Measurements from ENCODE around the gene DNAH2.
"Not testable (repeated sequence)": the region's sequence is repeated elsewhere in the genome, so short reads cannot be mapped to it uniquely, and the experiment has no call there.

Gene DNAH2

DNA sequence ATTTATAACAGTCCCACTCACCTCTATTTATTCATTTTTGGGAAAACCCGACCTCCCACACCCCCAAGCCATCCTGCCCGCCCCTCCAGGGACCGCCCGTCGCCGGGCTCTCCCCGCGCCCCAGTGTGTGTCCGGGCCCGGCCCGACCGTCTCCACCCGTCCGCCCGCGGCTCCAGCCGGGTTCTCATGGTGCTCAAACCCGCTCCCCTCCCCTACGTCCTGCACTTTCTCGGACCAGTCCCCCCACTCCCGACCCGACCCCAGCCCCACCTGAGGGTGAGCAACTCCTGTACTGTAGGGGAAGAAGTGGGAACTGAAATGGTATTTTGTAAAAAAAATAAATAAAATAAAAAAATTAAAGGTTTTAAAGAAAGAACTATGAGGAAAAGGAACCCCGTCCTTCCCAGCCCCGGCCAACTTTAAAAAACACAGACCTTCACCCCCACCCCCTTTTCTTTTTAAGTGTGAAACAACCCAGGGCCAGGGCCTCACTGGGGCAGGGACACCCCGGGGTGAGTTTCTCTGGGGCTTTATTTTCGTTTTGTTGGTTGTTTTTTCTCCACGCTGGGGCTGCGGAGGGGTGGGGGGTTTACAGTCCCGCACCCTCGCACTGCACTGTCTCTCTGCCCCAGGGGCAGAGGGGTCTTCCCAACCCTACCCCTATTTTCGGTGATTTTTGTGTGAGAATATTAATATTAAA, 136.7 kb downstream of the DNAH2 start:
- Mint-ChIP-seq H3K27ac (no peak overlapping the region), H3K4me3 (no peak overlapping the region)

DNA sequence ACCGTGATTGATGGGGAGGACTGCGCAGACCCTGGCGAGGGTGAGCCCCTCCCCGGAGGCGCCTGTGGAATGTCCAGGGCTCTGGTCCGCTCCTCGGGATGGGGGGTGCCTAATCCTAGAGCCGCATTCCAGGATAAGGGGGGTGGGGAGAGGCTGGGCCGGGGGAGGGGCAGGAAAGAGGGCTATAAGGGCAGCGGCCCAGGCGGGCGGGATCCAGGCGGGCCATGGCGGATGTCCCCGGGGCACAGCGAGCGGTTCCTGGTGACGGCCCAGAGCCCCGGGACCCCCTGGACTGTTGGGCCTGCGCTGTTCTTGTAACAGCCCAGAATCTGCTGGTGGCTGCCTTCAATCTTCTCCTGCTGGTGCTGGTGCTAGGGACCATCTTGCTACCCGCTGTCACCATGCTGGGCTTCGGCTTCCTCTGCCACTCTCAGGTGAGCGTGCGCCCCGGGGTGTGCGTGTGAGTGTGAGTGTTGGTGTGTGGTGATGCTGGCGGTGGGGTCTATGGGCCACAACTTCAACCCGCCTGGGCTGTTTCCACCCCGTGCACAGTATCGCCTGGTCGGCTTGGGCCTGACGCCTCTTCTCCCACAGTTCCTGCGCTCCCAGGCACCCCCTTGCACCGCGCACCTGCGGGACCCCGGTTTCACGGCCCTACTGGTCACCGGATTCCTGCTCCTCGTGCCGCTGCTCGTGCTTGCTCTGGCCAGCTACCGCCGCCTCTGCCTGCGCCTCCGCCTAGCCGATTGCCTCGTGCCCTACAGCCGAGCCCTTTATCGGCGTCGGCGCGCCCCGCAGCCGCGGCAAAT, 137.5 kb downstream of the DNAH2 start, which contains the start of gene TMEM88:
TSS of gene TMEM88 (plus strand) at position 216 of the 809 bp plus-strand sequence. CDS start at position 225, 9 bp downstream.
- Mint-ChIP-seq H3K4me3 (no peak within 1 kb of the TSS), H3K27ac (no peak within 1 kb of the TSS), H3K27me3 (no peaks in the 10 kb centered on the region), H3K36me3 (ENCODE audit: low read depth) (peaks cover 42% of the 10 kb centered on the region), H3K4me1 (peaks cover 32% of the 10 kb centered on the region), H3K9me3 (no peaks in the 10 kb centered on the region)
- ATAC-seq (no peak), DNase-seq (no peak)

More for the DNA sequence above, 136.7 kb downstream of the DNAH2 start:
- H3K4me1 Mint-ChIP-seq = peaks cover 39% of the 10 kb centered on the region
- ATAC-seq (no peak), DNase-seq (no peak)
- no peaks in the 10 kb centered on the region for H3K27me3 Mint-ChIP-seq
- H3K9me3 Mint-ChIP-seq = no peaks in the 10 kb centered on the region
- H3K36me3 Mint-ChIP-seq (ENCODE audit: low read depth) = peaks cover 41% of the 10 kb centered on the region

DNA sequence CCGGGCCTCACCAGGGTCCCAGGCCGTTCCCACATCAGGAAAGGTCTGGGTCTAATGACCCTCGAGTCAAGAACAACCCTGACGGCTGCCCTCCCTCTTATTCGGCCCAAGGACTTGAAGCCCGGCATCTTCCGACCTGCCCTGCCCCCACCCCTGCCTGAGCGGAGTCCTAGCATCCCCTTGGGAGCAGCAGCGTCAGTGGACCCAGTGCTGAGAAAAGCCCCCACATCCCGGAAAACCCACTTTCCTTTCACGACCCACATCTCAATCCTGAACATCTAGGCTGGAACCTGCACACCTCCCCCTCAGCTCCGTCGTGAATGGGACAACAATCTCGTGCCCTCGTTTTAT, 138.1 kb downstream of the DNAH2 start:
- no peak for DNase-seq
- Mint-ChIP-seq H3K4me3 (no peak overlapping the region), H3K36me3 (ENCODE audit: low read depth) (peaks cover 37% of the 10 kb centered on the region), H3K9me3 (no peaks in the 10 kb centered on the region), H3K27ac (no peak overlapping the region), H3K27me3 (no peaks in the 10 kb centered on the region), H3K4me1 (peaks cover 27% of the 10 kb centered on the region)
- ATAC-seq = no peak

DNA sequence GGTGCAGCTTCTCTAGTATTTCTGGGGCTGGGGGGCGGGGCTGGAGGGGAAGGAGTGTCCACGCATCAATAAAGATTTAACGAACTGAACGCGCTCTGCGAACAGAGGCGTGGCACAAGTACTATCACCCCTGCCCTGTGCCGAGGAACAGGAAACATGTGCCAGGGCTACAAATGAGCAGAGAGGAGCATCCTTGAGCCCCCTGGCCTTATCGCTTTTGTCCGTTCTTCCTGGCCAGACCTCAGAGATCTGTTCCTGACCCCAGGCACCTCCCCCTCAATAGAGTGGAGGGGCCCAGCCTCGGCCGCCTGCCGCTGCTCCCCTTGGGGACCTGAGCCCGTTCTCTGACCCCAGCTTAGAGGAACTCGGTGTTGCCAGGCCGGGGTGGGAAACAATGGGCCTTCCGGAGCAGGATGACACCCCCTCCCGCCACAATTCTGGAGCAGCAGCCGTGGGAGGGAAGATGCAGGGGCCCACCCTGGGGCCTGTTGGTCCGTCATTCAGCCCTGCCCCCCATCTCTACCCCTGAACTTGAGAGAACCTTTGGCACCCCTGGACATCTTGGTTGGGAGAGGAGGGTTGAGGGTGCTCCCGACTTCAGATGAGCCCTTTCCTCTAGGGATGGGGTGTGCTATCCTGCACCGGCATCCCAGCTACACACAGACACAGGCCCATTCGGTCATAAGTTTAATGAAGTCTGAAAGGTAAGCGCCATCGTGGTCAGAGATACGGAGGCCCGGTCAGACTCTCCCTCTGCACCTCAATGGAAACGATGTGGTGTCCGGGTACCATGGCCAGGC, 138.7 kb downstream of the DNAH2 start:
- H3K27ac Mint-ChIP-seq = no peak overlapping the region
- DNase-seq (no peak), ATAC-seq (no peak)
- no peaks in the 10 kb centered on the region for H3K9me3 Mint-ChIP-seq
- no peak overlapping the region for H3K4me3 Mint-ChIP-seq
- peaks cover 32% of the 10 kb centered on the region for H3K36me3 Mint-ChIP-seq (ENCODE audit: low read depth)
- peaks cover 21% of the 10 kb centered on the region for H3K4me1 Mint-ChIP-seq
- H3K27me3 Mint-ChIP-seq = no peaks in the 10 kb centered on the region

DNA sequence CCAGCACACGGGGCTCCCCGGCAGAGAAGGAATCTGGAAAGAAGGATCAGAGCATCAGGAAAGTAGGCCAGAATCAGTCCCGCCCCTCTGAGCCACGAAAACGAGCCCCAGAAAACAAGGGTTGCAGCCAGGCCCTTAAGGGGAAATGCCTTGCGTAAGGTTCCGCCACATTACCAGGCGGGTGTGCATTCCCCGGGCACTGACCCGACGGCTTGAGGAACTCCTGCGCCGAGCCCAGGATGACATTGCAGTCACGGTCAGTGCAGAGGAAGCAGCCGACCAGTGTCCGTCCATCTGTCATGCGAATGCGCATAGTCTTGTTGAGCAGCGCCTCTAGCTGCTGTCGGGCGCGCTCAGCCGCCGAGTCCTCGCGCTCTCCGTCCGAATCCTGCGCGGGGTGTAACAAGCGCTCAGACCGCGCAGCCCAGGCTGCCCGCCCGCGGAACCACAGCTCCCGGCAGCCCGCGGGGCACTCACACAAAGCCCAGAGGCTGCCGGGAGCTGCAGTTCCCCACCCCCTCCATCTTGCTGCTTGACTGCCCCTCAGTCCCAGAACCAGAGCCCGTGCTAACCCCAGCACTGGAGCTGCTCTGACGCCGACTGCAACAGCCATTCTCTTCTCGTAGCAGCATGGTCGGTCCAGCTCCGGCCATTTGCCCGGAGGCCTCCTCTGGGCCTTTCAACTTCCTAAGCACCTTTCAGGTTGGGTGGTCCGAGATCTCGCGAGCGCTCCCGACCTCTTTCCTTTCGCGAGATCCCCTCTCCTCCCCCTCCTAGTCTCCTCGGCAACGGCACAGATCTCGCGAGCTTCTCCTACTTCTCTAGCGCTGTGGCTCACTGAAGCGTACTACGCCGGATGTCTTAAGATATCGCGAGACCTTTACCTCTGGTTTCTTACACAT, 139.5 kb downstream of the DNAH2 start, which contains the start of gene NAA38:
TSS of gene NAA38 (minus strand) at position 749 of the 902 bp plus-strand sequence. CDS start at position 653, 96 bp downstream.
- Mint-ChIP-seq H3K27ac (no peak within 1 kb of the TSS), H3K27me3 (no peaks in the 10 kb centered on the region), H3K36me3 (ENCODE audit: low read depth) (peaks cover 30% of the 10 kb centered on the region), H3K4me3 (no peak within 1 kb of the TSS), H3K4me1 (peaks cover 14% of the 10 kb centered on the region), H3K9me3 (no peaks in the 10 kb centered on the region)
- DNase-seq (peak; percentile 91), ATAC-seq (peak; percentile 89)

DNA sequence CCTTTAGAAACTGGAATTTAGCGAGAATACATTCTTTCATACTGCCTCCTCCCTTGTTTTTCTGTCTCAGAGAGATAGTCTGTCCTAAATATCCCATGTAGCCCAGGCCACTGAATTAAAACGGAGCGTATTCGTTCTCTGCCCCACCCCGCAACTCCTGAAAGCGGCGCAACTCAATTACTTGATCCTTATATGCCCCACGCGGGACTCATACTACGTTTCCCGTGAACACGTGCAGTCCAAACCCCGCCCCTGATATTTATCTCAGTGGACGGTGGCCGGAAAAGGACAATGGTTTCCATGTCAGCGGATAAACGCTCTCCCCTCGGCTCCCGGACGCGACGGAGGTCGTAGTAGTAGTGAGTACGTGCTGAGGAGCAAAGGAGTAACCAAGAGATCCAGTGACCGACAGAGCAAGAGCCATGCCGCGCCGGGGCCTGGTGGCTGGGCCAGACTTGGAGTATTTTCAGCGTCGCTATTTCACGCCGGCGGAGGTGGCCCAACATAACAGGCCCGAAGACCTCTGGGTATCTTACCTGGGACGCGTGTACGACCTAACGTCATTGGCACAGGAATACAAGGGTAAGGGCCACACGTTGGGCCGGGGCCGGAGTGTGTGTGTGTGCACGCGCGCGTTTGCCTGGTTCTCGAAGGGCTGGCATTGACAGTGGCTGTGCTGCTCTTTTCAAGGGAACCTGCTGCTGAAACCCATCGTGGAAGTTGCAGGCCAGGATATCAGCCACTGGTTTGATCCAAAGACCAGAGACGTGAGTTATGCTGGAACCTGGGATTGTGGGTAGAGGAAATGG, 140.4 kb downstream of the DNAH2 start, which contains the start of gene CYB5D1:
TSS of gene CYB5D1 (plus strand) at position 291 of the 809 bp plus-strand sequence. CDS start at position 423, 132 bp downstream.
- ATAC-seq = peak; percentile 31
- peak; percentile 87 for DNase-seq
- H3K36me3 Mint-ChIP-seq (ENCODE audit: low read depth) = peaks cover 25% of the 10 kb centered on the region
- no peak within 1 kb of the TSS for H3K4me3 Mint-ChIP-seq
- no peak within 1 kb of the TSS for H3K27ac Mint-ChIP-seq
- no peaks in the 10 kb centered on the region for H3K9me3 Mint-ChIP-seq
- H3K27me3 Mint-ChIP-seq = no peaks in the 10 kb centered on the region
- peaks cover 12% of the 10 kb centered on the region for H3K4me1 Mint-ChIP-seq

DNA sequence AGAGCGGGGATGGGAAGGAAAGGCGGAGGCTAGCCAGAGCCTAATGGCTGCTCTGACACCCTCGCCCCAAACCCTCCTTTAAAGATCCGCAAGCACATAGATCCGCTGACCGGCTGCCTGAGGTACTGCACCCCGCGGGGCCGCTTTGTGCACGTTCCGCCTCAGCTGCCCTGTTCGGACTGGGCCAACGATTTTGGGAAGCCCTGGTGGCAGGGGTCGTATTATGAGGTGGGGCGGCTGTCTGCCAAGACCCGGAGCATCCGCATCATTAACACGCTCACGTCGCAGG, 140.9 kb downstream of the DNAH2 start:
- H3K9me3 Mint-ChIP-seq = no peaks in the 10 kb centered on the region
- peaks cover 23% of the 10 kb centered on the region for H3K36me3 Mint-ChIP-seq (ENCODE audit: low read depth)
- H3K4me3 Mint-ChIP-seq = no peak overlapping the region
- H3K27ac Mint-ChIP-seq = no peak overlapping the region
- ATAC-seq = no peak
- H3K4me1 Mint-ChIP-seq = peaks cover 12% of the 10 kb centered on the region
- no peaks in the 10 kb centered on the region for H3K27me3 Mint-ChIP-seq
- peak; percentile 52 for DNase-seq

DNA sequence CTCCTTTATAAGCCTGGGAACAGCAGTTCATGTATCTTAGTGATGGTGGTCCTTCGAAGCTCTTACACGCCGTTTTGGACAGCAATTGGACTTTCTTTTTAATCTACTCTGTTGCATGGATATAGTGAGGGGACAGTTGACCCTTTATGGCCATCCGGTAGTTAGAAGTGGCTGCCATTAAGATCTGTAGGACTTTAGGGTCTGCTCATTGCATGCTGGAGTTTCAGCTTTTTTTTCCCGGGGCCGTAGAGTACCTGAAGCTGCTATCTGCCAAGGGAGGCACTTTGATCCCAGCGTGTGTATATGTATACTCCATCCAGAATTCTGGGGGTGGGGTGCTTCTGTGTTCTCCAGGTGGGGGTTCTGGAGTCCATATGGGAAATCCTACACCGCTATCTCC, 141.5 kb downstream of the DNAH2 start:
- H3K9me3 Mint-ChIP-seq = no peaks in the 10 kb centered on the region
- ATAC-seq = no peak
- peaks cover 8% of the 10 kb centered on the region for H3K4me1 Mint-ChIP-seq
- H3K36me3 Mint-ChIP-seq (ENCODE audit: low read depth) = peaks cover 19% of the 10 kb centered on the region
- H3K27ac Mint-ChIP-seq = no peak overlapping the region
- H3K4me3 Mint-ChIP-seq = no peak overlapping the region
- no peaks in the 10 kb centered on the region for H3K27me3 Mint-ChIP-seq
- DNase-seq = no peak

DNA sequence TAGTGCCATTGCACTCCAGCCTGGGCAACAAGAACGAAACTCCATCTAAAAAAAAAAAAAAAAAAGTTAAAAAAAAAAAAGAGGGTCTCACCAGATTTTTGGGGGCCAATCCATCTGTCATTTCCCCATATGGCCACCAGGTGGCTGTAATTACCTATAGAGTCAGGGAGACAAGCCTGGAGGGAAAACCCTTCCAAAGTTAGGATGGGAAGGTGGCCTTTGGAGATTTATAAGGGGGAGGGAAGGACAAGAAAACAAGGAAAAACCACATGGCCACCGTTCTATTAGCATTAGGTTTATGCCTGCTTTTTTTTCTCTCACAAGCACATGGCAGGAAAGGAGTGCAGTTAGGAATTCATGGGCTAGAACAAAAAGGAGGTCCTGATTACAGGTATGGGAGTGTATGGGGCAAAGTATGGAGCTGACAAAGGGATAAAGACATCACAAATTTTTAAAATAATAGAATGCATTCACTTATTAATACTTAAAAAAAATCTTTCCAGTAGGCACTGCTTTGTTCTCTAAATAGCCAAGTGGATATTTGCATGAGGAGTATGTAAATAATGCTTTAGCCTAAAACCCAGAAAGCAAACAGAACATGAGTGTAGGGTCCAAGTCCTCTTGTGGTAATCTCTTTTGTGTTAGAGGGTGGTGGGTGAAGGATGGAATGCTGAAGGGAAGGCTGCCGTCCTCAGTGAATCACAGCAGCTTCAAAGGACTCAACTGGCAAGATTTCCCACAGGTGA, 145.3 kb downstream of the DNAH2 start:
- H3K4me3 Mint-ChIP-seq = no peak overlapping the region
- no peaks in the 10 kb centered on the region for H3K27me3 Mint-ChIP-seq
- peaks cover 30% of the 10 kb centered on the region for H3K36me3 Mint-ChIP-seq (ENCODE audit: low read depth)
- H3K27ac Mint-ChIP-seq = no peak overlapping the region
- peak; percentile 61 for DNase-seq
- ATAC-seq = no peak
- no peaks in the 10 kb centered on the region for H3K9me3 Mint-ChIP-seq
- peaks cover 23% of the 10 kb centered on the region for H3K4me1 Mint-ChIP-seq

DNA sequence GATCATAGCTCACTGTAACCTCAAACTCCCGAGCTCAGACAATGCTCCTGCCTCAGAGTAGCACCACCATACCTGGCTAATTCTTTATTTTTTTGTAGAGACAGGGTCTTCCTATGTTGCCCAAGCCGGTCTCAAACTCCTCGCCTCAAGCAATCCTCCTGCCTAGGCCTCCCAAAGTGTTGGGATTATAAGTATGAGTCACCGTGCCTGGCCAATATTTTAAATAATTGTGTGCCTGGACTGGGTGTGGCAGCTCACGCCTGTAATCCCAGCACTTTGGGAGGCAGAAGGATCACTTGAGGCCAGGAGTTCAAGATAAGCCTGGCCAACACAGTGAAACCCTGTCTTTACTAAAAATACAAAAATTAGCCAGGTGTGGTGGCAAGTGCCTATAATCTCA, 146.8 kb downstream of the DNAH2 start:
- ATAC-seq, H3K27ac Mint-ChIP-seq: not testable (repeated sequence)

DNA sequence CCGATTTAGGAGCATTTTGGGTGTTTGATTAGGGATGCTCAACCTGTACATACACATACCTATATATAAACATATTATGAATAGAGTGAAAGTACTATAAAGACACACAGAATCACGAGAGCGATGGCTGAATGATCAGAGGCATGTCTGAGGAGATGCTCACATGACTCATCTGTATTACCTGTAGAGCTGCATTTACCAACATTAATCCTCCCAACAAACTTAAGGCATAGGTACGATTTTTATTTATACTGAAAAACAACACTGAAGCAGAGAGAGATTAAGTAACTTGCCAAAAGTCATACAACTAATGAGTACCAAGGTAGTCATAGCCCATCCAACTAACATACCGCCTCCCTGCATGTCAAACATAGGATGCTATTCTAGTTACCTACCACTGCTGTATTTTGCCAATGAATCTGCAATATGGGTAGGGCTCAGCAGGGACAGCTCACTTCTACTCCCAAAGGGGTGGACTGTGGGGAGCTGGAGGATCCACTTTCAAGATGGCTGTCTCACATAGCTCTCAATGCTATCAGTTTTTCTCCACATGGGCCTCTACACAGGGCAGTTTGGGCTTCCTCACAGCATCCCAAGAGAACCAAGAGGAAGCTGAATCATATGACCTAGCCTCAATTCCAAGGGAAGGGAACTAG, 147.6 kb downstream of the DNAH2 start:
- Mint-ChIP-seq H3K4me3 (no peak overlapping the region), H3K27me3 (no peaks in the 10 kb centered on the region), H3K4me1 (peaks cover 34% of the 10 kb centered on the region), H3K27ac (no peak overlapping the region), H3K9me3 (no peaks in the 10 kb centered on the region), H3K36me3 (ENCODE audit: low read depth) (peaks cover 24% of the 10 kb centered on the region)
- ATAC-seq = peak; percentile 33
- no peak for DNase-seq

More for the DNA sequence above, 146.8 kb downstream of the DNAH2 start:
- not testable (repeated sequence) for H3K9me3 Mint-ChIP-seq, DNase-seq, H3K4me3 Mint-ChIP-seq, H3K27me3 Mint-ChIP-seq
- Mint-ChIP-seq H3K4me1 (peaks cover 34% of the 10 kb centered on the region), H3K36me3 (ENCODE audit: low read depth) (peaks cover 30% of the 10 kb centered on the region)

DNA sequence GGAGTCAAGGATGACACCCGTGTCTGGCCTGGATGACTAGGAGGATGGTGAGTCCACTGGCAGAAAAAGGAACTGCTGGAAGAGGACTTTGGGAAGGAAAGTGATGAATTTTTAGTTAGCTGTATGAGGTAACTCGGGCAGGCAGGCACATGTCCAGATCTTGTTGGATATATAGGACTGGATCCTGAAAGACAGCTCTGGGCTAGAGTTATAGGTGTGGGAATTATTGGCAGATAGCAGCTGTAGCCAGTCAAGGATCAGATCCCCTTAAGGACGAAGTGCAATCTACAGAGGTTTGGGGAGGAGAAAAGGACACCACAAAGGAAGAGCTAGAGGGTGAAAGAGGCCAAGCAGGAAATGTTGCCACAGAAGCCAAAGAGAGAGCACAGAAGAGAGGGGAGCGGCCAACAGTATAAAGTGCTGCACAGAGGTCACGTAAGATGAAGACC, 150.4 kb downstream of the DNAH2 start:
- no peak for DNase-seq
- H3K4me1 Mint-ChIP-seq = peaks cover 30% of the 10 kb centered on the region
- peak overlapping the region; percentile 7 for H3K4me3 Mint-ChIP-seq
- H3K36me3 Mint-ChIP-seq (ENCODE audit: low read depth) = peaks cover 24% of the 10 kb centered on the region
- no peaks in the 10 kb centered on the region for H3K27me3 Mint-ChIP-seq
- peak; percentile 54 for ATAC-seq
- no peaks in the 10 kb centered on the region for H3K9me3 Mint-ChIP-seq
- peak overlapping the region; percentile 63 for H3K27ac Mint-ChIP-seq

Measured in activated naive CD8-positive, alpha-beta T cell treated with anti-CD3 and anti-CD28 coated beads, Interleukin-2, amount 50 U/mL, for 24 hours (primary cell).